Esophagus muscularis mucosa (tissue), 4 donors: ENCODE measurements around the gene E2F2. TPM values are rescaled to one million over a fixed set of nuclear protein-coding genes. Genes with fewer than 3 reads are reported as not detected.

Experiments used
- DNase-seq: peaks from one replicate; pipeline ENCODE4 v3.0.0-alpha.2; 2017; ENCODE audit errors: extremely low spot score
- H3K27ac ChIP-seq, 4 donors: fragments of 200-600 bp; sonication (generic); replicated peaks in 1 of 4; 1 replicate in 3 of 4; 2 replicates in 1 of 4; pipeline ENCODE4 v1.5.1; 2016 to 2019; ENCODE audit warnings: mild to moderate bottlenecking in 1 of 4
- H3K27me3 ChIP-seq, 4 donors: fragments of 200-600 bp; sonication (generic); one replicate each; pipeline versions ENCODE4 v1.5.1 to v1.6.0; 2016 to 2019
- H3K36me3 ChIP-seq, 4 donors: fragments of 200-600 bp; sonication (generic); one replicate each; pipeline ENCODE4 v1.5.1; 2016 to 2019
- H3K4me1 ChIP-seq, 4 donors: fragments of 200-600 bp; sonication (generic); one replicate each; pipeline ENCODE4 v1.5.1; 2016 to 2019
- H3K4me3 ChIP-seq, 4 donors: fragments of 200-600 bp; sonication (generic); 1 replicate in 2 of 4; 2 replicates in 2 of 4; pipeline ENCODE4 v1.5.1; 2016 to 2019; ENCODE audit warnings: mild to moderate bottlenecking in 4 of 4, moderate library complexity in 1 of 4
- H3K9me3 ChIP-seq, 4 donors: fragments of 200-600 bp; sonication (generic); 1 replicate in 3 of 4; 2 replicates in 1 of 4; pipeline ENCODE4 v1.5.1; 2016 to 2019
- CTCF ChIP-seq, 3 experiments: fragments of 200-600 bp in 2 of 3; fragments of 450-650 bp in 1 of 3; sonication (generic) in 2 of 3; IDR thresholded peaks; one replicate each; pipeline ENCODE4 v1.5.1; 2017 to 2019; ENCODE audit warnings: antibody characterized with exemption in 3 of 3, mild to moderate bottlenecking in 2 of 3, moderate library complexity in 1 of 3
- EP300 ChIP-seq: sonication (generic); formaldehyde crosslinking; IDR thresholded peaks from one replicate; pipeline ENCODE4 v1.6.1; 2017; ENCODE audit warnings: antibody characterized with exemption
- POLR2A ChIP-seq: fragments of 450-650 bp; IDR thresholded peaks from one replicate; pipeline ENCODE4 v1.6.1; 2017; ENCODE audit warnings: antibody characterized with exemption, moderate library complexity, mild to moderate bottlenecking, low read depth
- POLR2AphosphoS5 ChIP-seq, 2 donors: sonication (generic); formaldehyde crosslinking; IDR thresholded peaks; one replicate each; pipeline ENCODE4 v1.6.1; 2017; ENCODE audit warnings: antibody characterized with exemption in 2 of 2
- WGBS: methylation state at CpG from one replicate; pipeline ENCODE4 v1.1.5; 2018; 5-methylcytosine and 5-hydroxymethylcytosine counted together
- intact Hi-C: fragments of 100-400 bp; cut with DNase I; formaldehyde crosslinking; loops from one replicate; pipeline ENCODE4 v1.15.1; 2023
- total RNA-seq, 4 donors: library from RNA; depleted of rRNA; stranded (reverse); fragments of >200 nt; gene quantifications; one replicate each; pipeline versions ENCODE4 v1.1.0 to v1.2.1, GENCODE V29; 2016

E2F2 gene
- total RNA-seq, 4 donors from 2014 or later = 0.11 to 0.26 (median 0.17) TPM; not detected in 1

- no peak for DNase-seq
- TF ChIP-seq EP300 (peak; percentile 43), CTCF (IDR thresholded peaks at IDR 0.05) (peak in 2 of 3 experiments; percentile 31 to 39), POLR2AphosphoS5 (IDR thresholded peaks at IDR 0.05) (peak in 1 of 2 donors; percentile 86), POLR2A (peak; percentile 79)
- Histone ChIP-seq H3K4me3 (peak overlapping the region; percentile 81 to 91 (median 87)), H3K27me3 (no peaks in the 10 kb centered on the region), H3K27ac (peak overlapping the region; percentile 94 to 97 (median 96)), H3K9me3 (no peaks in the 10 kb centered on the region), H3K4me1 (peaks cover 32 to 75% (median 46%) of the 10 kb centered on the region in 4 donors), H3K36me3 (peaks cover 0 to 26% (median 2%) of the 10 kb centered on the region in 4 donors)
- WGBS = 2% methylated on average over 39 of the region's 81 CpGs
- intact Hi-C loops = no loop called here
These were observed 23.6 kb upstream of the E2F2 start for GRCh38 chr1:23554481-23555269.

GRCh38 chr1:23554127-23554480 is 23.1 kb upstream of the E2F2 start:
- TF ChIP-seq POLR2AphosphoS5 (IDR thresholded peaks at IDR 0.05) (no peak), POLR2A (no peak), EP300 (no peak), CTCF (IDR thresholded peaks at IDR 0.05) (no peak)
- Histone ChIP-seq H3K4me1 (peaks cover 32 to 73% (median 46%) of the 10 kb centered on the region in 4 donors), H3K27ac (peak overlapping the region; percentile 94 to 97 (median 96)), H3K27me3 (no peaks in the 10 kb centered on the region), H3K9me3 (no peaks in the 10 kb centered on the region), H3K36me3 (peaks cover 0 to 25% (median 2%) of the 10 kb centered on the region in 4 donors), H3K4me3 (peak overlapping the region; percentile 81 to 91 (median 87))
- 53% methylated on average over 7 of the region's 12 CpGs for WGBS
- DNase-seq = no peak
- intact Hi-C loops = no loop called here

GRCh38 chr1:23553231-23554126 is 22.4 kb upstream of the E2F2 start:
- WGBS = 77% methylated on average over 15 of the region's 21 CpGs
- DNase-seq = no peak
- no peak for TF ChIP-seq POLR2AphosphoS5 (IDR thresholded peaks at IDR 0.05)
- TF ChIP-seq POLR2A = no peak
- no peak for TF ChIP-seq EP300
- TF ChIP-seq CTCF (IDR thresholded peaks at IDR 0.05) = no peak
- H3K27ac ChIP-seq = peak overlapping the region; percentile 94 to 97 (median 96)
- peak overlapping the region; percentile 81 to 91 (median 87) for H3K4me3 ChIP-seq
- no peaks in the 10 kb centered on the region for H3K9me3 ChIP-seq
- intact Hi-C loops = no loop called here
- H3K27me3 ChIP-seq = no peaks in the 10 kb centered on the region
- peaks cover 35 to 67% (median 49%) of the 10 kb centered on the region in 4 donors for H3K4me1 ChIP-seq
- peaks cover 0 to 19% (median 2%) of the 10 kb centered on the region in 4 donors for H3K36me3 ChIP-seq

- 86% methylated on average over 4 of the region's 4 CpGs for WGBS
- no peak for DNase-seq
- H3K9me3 ChIP-seq = no peaks in the 10 kb centered on the region
- no peak overlapping the region for H3K4me3 ChIP-seq
- H3K27ac ChIP-seq = peak overlapping the region in 1 of 4 donors; percentile 16
- H3K4me1 ChIP-seq = peaks cover 37 to 53% (median 43%) of the 10 kb centered on the region in 4 donors
- intact Hi-C loops = no loop called here
- TF ChIP-seq POLR2AphosphoS5 (IDR thresholded peaks at IDR 0.05) = no peak
- H3K27me3 ChIP-seq = no peaks in the 10 kb centered on the region
- peaks cover 0 to 2% (median 0%) of the 10 kb centered on the region in 4 donors for H3K36me3 ChIP-seq
These were observed 20.8 kb upstream of the E2F2 start for GRCh38 chr1:23551849-23552248.

GRCh38 chr1:23548704-23549143 is 17.7 kb upstream of the E2F2 start:
- no peaks in the 10 kb centered on the region for H3K27me3 ChIP-seq
- 69% methylated on average over 9 of the region's 9 CpGs for WGBS
- peaks cover 20 to 39% (median 23%) of the 10 kb centered on the region in 4 donors for H3K4me1 ChIP-seq
- DNase-seq = no peak
- H3K36me3 ChIP-seq = no peaks in the 10 kb centered on the region
- intact Hi-C loops = no loop called here
- TF ChIP-seq EP300 = no peak
- no peaks in the 10 kb centered on the region for H3K9me3 ChIP-seq
- no peak overlapping the region for H3K4me3 ChIP-seq
- H3K27ac ChIP-seq = peak overlapping the region in 2 of 4 donors; percentile 4 to 21
